ENCODE measurements around the gene DUSP7.

- TF ChIP-seq CTCF (IDR thresholded peaks at IDR 0.05) (no peak), POLR2A (IDR thresholded peaks at IDR 0.05) (no peak)
Measured at GRCh38 chr3:52019352-52020080, 36.9 kb downstream of the DUSP7 start.

All from gastroesophageal sphincter (tissue), 3 donors.